LNCAP (cell line): ENCODE data around the gene STEAP3.

Source experiments
- CTCF ChIP-seq: fragments of 450-650 bp; IDR thresholded peaks from 2 replicates; pipeline ENCODE4 v1.5.1; 2017; ENCODE audit warnings: mild to moderate bottlenecking

Gene STEAP3

GRCh38 chr2:119222213-119222612, 1.4 kb upstream of the STEAP3 start:
- no peak for TF ChIP-seq CTCF

- TF ChIP-seq CTCF: no peak
These were observed 642 bp upstream of the STEAP3 start for GRCh38 chr2:119222863-119223520.

GRCh38 chr2:119224391-119225104, 914 bp downstream of the STEAP3 start:
- TF ChIP-seq CTCF: no peak

- no peak for TF ChIP-seq CTCF
These were observed 1.7 kb downstream of the STEAP3 start for GRCh38 chr2:119225105-119225865.

DNA sequence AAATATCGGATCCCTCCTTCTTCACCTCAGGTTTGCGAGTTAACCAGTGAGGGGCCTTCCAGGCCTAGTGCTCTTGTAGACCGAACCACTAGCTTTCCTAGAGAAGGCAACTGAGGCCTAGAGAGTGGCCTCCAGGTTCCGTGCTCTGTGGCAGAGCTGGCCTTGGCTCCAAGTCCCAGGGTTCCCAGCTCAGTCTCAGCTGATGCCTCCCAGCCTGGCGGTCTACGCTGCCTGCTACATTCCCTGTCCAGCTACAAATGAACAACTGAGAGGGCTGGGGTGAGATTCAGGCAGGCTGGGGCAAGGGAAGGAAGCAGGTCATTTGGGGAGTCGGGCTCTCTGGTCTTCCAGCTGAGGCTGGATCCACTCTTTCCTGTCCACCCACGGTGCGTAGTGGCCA, 2.3 kb downstream of the STEAP3 start:
- no peak for TF ChIP-seq CTCF

- TF ChIP-seq CTCF: no peak
These were observed 3.7 kb downstream of the STEAP3 start for GRCh38 chr2:119227346-119227745.

GRCh38 chr2:119228136-119228535, 4.5 kb downstream of the STEAP3 start:
- no peak for TF ChIP-seq CTCF
